ENCODE results near the gene BRCA1. TPM values are rescaled to one million over a fixed set of nuclear protein-coding genes. Genes with fewer than 3 reads are reported as not detected.

The BRCA1 gene
- polyA plus RNA-seq, 3 donors, result 0.87 to 2.6 (median 1.9) TPM

DNA sequence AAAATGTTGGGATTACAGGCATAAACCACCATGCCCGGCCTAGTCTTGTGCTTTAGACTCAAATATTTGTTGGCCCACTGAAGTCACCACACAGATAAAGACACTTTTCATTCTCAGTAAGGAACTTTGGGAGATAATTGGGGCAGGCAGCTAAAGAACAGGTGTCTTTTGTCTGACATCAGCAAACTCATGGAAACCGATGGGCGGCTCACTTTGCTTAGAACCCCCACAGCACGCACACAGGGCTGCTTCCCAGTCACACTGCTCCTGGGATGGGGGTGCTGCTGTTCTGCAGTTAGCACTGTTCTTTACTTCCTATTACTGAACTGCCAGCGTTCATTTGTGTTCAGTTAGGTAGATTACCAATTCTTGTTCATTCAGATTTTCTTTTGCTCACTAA, 18.0 kb upstream of the BRCA1 start:
- no peak overlapping the region for H3K4me3 ChIP-seq (replicated peaks in 1 of 3; ENCODE audit: low read depth in 2 of 3, low read length in 3 of 3)
- peaks cover 17 to 18% of the 10 kb centered on the region in 2 donors for H3K4me1 ChIP-seq (ENCODE audit: control insufficient read depth in 1 of 2, insufficient read depth in 2 of 2, low read length in 2 of 2)
- Mint-ChIP-seq H3K27ac (no peak overlapping the region), H3K27me3 (ENCODE audit: low read depth in 3 of 3) (peaks cover 0 to 4% (median 2%) of the 10 kb centered on the region in 3 donors), H3K9me3 (no peaks in the 10 kb centered on the region), H3K4me3 (no peak overlapping the region), H3K4me1 (peaks cover 19% of the 10 kb centered on the region), H3K36me3 (peaks cover 20 to 28% of the 10 kb centered on the region in 2 donors)
- DNase-seq, result no peak
- TF ChIP-seq, protein P1, sequence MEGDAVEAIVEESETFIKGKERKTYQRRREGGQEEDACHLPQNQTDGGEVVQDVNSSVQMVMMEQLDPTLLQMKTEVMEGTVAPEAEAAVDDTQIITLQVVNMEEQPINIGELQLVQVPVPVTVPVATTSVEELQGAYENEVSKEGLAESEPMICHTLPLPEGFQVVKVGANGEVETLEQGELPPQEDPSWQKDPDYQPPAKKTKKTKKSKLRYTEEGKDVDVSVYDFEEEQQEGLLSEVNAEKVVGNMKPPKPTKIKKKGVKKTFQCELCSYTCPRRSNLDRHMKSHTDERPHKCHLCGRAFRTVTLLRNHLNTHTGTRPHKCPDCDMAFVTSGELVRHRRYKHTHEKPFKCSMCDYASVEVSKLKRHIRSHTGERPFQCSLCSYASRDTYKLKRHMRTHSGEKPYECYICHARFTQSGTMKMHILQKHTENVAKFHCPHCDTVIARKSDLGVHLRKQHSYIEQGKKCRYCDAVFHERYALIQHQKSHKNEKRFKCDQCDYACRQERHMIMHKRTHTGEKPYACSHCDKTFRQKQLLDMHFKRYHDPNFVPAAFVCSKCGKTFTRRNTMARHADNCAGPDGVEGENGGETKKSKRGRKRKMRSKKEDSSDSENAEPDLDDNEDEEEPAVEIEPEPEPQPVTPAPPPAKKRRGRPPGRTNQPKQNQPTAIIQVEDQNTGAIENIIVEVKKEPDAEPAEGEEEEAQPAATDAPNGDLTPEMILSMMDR (IDR thresholded peaks at IDR 0.05), result no peak
- intact Hi-C loops (cut with micrococcal nuclease), result no loop called here
- peaks cover 4 to 12% of the 10 kb centered on the region in 2 donors for H3K36me3 ChIP-seq (replicated peaks in 1 of 2; ENCODE audit: control insufficient read depth in 1 of 2, insufficient read depth in 2 of 2, low read length in 2 of 2)
- no peaks in the 10 kb centered on the region for H3K9me3 ChIP-seq (replicated peaks in 1 of 2; ENCODE audit: control insufficient read depth in 1 of 2, insufficient read depth in 1 of 2, low read length in 2 of 2)
- no peak overlapping the region for H3K9ac ChIP-seq (ENCODE audit: insufficient read depth, low read length, poor library complexity, severe bottlenecking)
- H3K27ac ChIP-seq (ENCODE audit: low read depth in 1 of 2, low read length in 2 of 2), result no peak overlapping the region
- no peak overlapping the region for H3K4me2 ChIP-seq (replicated peaks; ENCODE audit: extremely low read depth, low read length, poor library complexity, severe bottlenecking)
- no peaks in the 10 kb centered on the region for H3K79me2 ChIP-seq (ENCODE audit: insufficient read depth, low read length)
- H3K27me3 ChIP-seq (ENCODE audit: control insufficient read depth in 2 of 2, insufficient read depth in 2 of 2, low read length in 2 of 2), result no peaks in the 10 kb centered on the region
- no peaks in the 10 kb centered on the region for H4K20me1 ChIP-seq (ENCODE audit: insufficient read depth, low read length)
- no peak overlapping the region for H2AFZ ChIP-seq (ENCODE audit: insufficient read depth, low read depth, low read length, poor library complexity, severe bottlenecking)
- 93% methylated on average over 2 of the region's 5 CpGs for WGBS (ENCODE audit: insufficient coverage)

DNA sequence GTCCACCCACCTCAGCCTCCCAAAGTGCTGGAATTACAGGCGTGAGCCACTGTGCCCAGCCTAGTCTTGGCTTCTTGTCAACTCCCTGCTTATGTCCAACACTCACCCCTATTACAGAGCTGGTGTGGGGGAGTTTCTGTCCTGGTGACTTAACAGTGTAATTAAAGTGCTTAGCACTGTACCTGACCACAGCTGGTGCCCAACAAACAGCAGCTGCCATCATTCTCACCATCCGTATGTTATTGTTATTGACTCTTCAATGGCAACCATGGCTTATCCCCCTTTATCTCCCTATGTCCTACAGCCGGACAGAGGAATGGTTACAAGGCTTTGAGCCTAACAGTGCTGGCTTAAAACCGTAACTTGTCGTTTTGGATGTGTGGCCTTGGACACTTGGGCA, 17.0 kb upstream of the BRCA1 start:
- Histone ChIP-seq H3K36me3 (replicated peaks in 1 of 2; ENCODE audit: control insufficient read depth in 1 of 2, insufficient read depth in 2 of 2, low read length in 2 of 2) (peaks cover 4 to 12% of the 10 kb centered on the region in 2 donors), H3K4me3 (replicated peaks in 1 of 3; ENCODE audit: low read depth in 2 of 3, low read length in 3 of 3) (no peak overlapping the region), H3K4me1 (ENCODE audit: control insufficient read depth in 1 of 2, insufficient read depth in 2 of 2, low read length in 2 of 2) (peaks cover 17 to 18% of the 10 kb centered on the region in 2 donors), H2AFZ (ENCODE audit: insufficient read depth, low read depth, low read length, poor library complexity, severe bottlenecking) (no peak overlapping the region), H4K20me1 (ENCODE audit: insufficient read depth, low read length) (no peaks in the 10 kb centered on the region), H3K27me3 (ENCODE audit: control insufficient read depth in 2 of 2, insufficient read depth in 2 of 2, low read length in 2 of 2) (no peaks in the 10 kb centered on the region), H3K9ac (ENCODE audit: insufficient read depth, low read length, poor library complexity, severe bottlenecking) (no peak overlapping the region), H3K79me2 (ENCODE audit: insufficient read depth, low read length) (no peaks in the 10 kb centered on the region), H3K27ac (ENCODE audit: low read depth in 1 of 2, low read length in 2 of 2) (no peak overlapping the region), H3K4me2 (replicated peaks; ENCODE audit: extremely low read depth, low read length, poor library complexity, severe bottlenecking) (no peak overlapping the region), H3K9me3 (replicated peaks in 1 of 2; ENCODE audit: control insufficient read depth in 1 of 2, insufficient read depth in 1 of 2, low read length in 2 of 2) (no peaks in the 10 kb centered on the region)
- no peaks in the 10 kb centered on the region for H3K9me3 Mint-ChIP-seq
- H3K4me3 Mint-ChIP-seq, result no peak overlapping the region
- peak overlapping the region in 1 of 7 donors; percentile 45 for H3K27ac Mint-ChIP-seq
- H3K36me3 Mint-ChIP-seq, result peaks cover 19 to 28% of the 10 kb centered on the region in 2 donors
- no peak for DNase-seq
- peaks cover 0 to 2% (median 2%) of the 10 kb centered on the region in 3 donors for H3K27me3 Mint-ChIP-seq (ENCODE audit: low read depth in 3 of 3)
- WGBS (ENCODE audit: insufficient coverage), result 93% methylated on average over 2 of the region's 5 CpGs
- peaks cover 19% of the 10 kb centered on the region for H3K4me1 Mint-ChIP-seq
- TF ChIP-seq, protein P1 (IDR thresholded peaks at IDR 0.05), result no peak
- intact Hi-C loops (cut with micrococcal nuclease), result no loop called here
